Activated naive CD4-positive, alpha-beta T cell treated with anti-CD3 and anti-CD28 coated beads, Interleukin-2, amount 50 U/mL, for 72 hours (primary cell): Measurements from ENCODE around the gene STEAP1B. TPM values are rescaled to one million over a fixed set of nuclear protein-coding genes. Genes with fewer than 3 reads are reported as not detected.
"Not testable (repeated sequence)": the region's sequence is repeated elsewhere in the genome, so short reads cannot be mapped to it uniquely, and the experiment has no call there.

Experiments used
- ATAC-seq, 2 donors: fragments of 150-1000 bp; cut with Tn5 transposase; 2 replicates each; pipeline ENCODE4 v1.10.0; 2021; ENCODE audit warnings: mild to moderate bottlenecking in 2 of 2, moderate library complexity in 2 of 2
- DNase-seq, 2 donors: peaks; one replicate each; pipeline ENCODE4 v3.0.0; 2021 to 2022; ENCODE audit warnings: low spot score in 2 of 2
- H3K27ac Mint-ChIP-seq, 2 donors: one replicate each; pipeline ENCODE4 v1.8.0; 2022; ENCODE audit warnings: mild to moderate bottlenecking in 2 of 2, mixed read lengths in 2 of 2
- H3K36me3 Mint-ChIP-seq, 2 donors: one replicate each; pipeline ENCODE4 v1.8.0; 2022; ENCODE audit warnings: mixed read lengths in 2 of 2
- H3K9me3 Mint-ChIP-seq, 2 donors: one replicate each; pipeline ENCODE4 v1.8.0; 2022; ENCODE audit warnings: mixed read lengths in 2 of 2
- total RNA-seq, 2 donors: library from RNA; stranded (reverse); gene quantifications; one replicate each; pipeline ENCODE4 v1.2.3, GENCODE V29; 2022

STEAP1B gene
- total RNA-seq, 2 donors from 2014 or later, result not detected

DNA sequence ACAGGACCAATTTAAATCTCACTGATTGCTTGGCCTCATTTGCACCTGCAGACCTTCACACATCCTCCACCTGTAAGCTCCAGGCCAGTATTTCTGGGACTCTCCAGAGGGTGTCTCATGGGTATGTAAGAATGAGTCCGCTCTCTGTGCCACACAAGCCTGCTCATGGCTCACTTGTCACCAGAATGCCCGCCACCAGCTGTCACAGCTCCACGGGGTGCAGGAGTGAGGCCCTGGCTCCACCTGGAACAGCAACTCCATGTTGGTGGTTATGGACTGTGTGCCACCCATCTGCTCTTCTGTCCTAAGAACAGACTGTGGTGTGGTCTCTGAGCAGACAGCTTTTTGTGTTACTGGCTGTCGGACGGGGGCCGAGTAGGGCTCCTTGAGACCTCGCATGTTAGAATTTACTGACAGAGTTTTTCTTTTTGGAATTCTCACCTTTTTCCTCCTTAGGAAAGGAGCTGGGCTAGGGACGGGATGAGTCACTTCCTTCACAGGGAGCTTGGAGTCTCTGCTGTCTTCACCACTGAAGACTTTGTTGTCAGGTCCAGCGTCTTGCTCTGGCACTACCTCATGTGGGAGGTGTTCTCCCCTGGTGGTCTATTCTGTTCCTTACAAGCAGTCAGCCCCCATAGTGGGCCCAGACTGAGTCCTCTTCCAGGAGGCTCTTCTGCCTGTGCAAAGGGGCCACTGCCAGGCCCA, 6.5 kb upstream of the STEAP1B start:
- not testable (repeated sequence) for H3K27ac Mint-ChIP-seq, H3K9me3 Mint-ChIP-seq, ATAC-seq, DNase-seq, H3K36me3 Mint-ChIP-seq

DNA sequence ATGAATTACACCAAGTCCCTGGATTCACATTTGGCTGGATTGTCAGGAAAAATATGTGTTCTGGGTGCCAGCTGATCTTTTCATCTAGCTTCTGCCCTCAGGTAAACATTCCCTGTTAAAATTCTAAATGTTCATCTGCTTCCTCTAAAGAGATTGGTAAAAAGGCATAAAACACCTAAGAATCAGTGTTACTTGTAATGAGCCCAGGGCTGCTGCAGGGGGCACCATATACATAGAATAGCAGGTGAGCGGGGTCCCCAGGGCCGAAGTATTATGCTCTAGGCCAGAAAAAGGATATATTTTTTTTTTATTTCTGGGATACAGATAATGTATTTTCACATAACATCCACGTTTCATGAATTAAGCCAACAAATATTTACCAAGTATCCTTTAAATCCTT, 4.5 kb upstream of the STEAP1B start:
- ATAC-seq, DNase-seq, H3K9me3 Mint-ChIP-seq, H3K27ac Mint-ChIP-seq, H3K36me3 Mint-ChIP-seq: not testable (repeated sequence)

DNA sequence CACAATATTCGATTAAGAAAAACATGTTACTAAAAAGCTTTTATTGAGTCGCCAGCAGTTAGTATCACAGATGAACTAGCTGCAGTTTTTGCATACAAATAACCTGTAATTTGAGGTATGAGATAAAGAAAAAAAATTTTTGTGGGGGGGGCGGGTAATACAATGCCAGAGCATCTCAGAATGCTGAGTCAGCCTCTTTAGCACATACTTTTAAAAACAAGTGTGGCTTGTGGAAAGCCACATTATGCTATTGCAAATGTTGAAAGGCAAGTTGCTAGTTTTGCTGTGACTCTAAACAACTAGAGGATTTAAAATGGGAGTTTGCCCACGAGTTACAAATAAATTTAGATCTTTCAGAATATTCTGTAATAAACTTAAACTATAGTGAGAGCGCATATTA, 2.1 kb upstream of the STEAP1B start:
- not testable (repeated sequence) for ATAC-seq, H3K36me3 Mint-ChIP-seq, DNase-seq, H3K27ac Mint-ChIP-seq, H3K9me3 Mint-ChIP-seq

DNA sequence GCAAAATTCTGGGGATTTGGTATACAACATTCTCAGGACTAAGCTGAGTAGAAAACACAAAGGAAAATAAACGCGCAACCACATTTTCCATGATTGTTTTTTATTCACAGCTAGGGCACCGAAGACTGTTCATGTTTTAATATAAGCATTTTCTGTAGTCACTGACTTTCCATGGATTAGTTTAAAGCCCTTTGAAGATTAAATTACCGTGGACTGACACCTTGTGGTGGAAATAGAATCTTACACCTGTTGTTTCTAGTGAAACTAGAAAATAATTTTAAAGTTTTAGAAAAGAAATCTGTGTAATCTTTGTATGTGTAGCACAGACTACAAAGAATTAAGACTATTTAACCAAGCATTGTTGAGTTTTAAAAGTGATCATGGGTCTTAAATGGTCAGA, 1.3 kb upstream of the STEAP1B start:
- DNase-seq, H3K27ac Mint-ChIP-seq, ATAC-seq, H3K36me3 Mint-ChIP-seq, H3K9me3 Mint-ChIP-seq: not testable (repeated sequence)

DNA sequence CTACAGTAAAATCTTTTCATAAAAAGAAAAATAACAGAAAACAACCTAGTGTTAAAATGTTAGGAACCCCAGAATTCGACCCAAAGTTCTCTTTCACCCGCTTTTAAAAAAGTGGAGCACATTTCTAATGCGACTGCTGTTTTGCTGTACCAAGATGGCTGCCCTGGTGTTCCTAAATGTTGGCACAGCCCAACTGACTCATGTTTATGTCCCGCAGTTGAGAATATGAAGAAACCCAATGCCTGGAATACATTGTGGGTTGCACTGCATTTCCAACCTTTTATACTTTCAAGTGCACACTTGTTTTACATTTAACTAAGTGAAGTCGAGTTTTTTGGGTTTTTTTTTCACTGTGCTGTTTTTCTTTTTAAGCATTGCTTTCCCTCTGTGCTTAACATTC, 944 bp downstream of the STEAP1B start:
- no peaks in the 10 kb centered on the region for H3K9me3 Mint-ChIP-seq
- no peaks in the 10 kb centered on the region for H3K36me3 Mint-ChIP-seq
- DNase-seq (no peak), ATAC-seq (no peak)
- H3K27ac Mint-ChIP-seq, result no peak overlapping the region

DNA sequence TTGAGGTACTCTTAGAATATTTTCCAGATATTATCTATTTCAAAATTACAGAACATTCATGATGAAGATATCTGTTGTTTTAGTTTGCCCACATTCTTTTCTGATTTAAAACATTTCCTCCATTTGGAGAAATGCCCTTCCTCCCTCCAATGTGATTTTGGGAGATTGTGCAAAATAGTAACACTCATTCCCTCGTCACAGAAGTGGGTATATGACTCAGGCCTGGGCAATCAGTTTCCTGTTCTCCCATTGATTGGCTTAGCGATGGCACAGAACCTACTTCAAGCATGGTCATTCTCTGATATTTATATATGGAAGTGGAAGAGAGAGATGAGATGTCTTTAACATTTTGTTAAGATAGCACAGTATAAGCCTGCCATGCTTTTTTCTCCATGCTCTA, 3.1 kb downstream of the STEAP1B start:
- not testable (repeated sequence) for H3K36me3 Mint-ChIP-seq

DNA sequence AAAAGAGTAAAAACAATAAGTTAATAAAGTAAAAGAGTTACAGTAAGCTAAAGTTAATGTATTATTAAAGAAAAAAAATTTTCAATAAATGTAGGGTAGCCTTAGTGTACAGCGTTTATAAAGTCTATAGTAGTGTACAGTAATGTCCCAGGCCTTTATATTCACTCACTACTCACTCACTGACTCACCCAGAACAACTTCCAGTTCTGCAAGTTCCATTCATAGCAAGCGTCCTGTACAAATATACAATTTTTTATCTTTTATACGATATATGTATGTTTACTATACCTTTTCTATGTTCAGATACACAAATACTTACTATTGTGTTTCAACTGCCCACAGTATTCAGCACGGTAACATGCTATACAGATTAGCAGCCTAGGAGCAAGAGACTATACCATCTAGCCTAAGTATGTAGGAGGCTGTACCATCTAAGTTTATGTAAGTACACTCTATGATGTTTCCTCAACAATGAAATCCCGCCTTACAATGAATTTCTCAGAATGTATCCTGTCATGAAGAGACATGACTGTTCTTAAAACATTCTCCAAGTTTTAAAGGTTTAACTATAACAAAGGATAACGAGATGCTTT, 3.6 kb downstream of the STEAP1B start:
- H3K9me3 Mint-ChIP-seq, H3K27ac Mint-ChIP-seq, ATAC-seq, H3K36me3 Mint-ChIP-seq, DNase-seq: not testable (repeated sequence)

More for the DNA sequence above, 3.1 kb downstream of the STEAP1B start:
- H3K27ac Mint-ChIP-seq, H3K9me3 Mint-ChIP-seq, ATAC-seq, DNase-seq: not testable (repeated sequence)

DNA sequence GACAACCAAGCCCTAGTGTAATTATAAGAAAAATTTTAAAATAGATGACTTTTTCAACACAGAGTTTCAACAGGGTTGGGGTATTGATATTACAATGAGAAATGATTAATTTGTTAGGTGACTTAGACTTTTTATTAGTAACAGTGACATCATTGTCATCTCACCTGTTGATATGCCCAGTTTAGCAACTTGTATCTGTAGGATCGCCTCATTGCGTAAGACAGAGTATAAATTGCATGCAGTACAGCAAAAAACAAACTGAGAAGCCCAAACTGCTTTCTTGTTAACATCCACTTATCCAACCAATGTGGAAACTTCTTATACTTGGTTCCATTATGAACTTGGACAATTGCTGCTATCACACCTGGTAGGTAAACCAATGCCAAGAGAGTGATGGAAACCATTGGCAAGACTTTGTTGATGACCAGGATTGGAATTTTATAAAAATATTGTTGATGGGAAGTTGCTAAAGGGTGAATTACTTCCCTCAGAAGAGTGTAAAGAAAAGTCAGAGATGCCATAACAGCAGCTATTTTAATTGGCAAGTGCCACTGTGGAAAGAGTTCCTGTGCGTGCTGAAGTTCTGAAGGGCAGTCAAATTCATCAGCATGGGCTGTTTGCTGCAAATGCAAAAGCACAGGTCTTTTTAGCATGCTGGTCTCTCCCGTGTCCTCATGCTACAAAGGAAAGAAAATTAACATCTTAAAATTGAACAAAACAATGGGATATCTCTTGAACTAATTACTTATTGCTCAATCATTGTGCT, 6.6 kb downstream of the STEAP1B start:
- H3K9me3 Mint-ChIP-seq, H3K36me3 Mint-ChIP-seq: not testable (repeated sequence)

DNA sequence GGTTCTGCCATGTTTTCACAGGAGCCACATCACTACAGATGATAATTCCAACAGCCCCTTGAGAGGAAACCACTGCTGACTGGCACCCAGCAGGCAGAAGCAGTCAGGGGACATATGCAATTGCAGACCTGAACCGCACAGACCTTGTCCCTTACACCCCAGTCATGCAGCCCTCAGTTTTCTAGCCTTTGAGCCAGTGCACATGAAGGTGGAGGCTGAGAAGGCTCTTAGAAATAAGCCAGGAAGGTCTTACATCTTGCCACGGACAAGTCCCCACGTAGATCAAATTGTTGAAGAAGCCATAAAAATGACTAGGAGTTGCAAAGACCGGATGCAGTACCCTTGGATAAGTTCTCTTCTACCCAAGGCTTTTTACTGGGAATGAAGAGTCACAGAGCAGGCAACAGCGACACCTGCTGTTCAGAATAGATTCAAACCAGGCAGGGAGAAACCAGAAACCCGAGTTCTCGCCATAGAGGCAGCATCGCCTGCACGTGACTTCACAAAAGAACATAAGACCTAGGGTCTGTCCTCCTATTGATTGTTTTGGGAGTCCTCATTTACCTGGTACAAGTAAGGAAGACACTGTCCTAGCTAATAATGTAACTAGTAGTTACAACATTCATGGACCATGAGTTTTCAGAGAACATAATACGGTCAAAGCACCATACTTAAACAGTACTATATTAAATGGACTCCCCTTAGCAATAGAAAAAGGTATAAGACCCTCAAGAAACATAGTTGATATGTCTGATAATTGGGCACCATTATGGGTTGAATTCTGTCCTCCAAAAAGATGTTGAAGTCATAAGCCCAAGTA, 11.1 kb downstream of the STEAP1B start:
- Mint-ChIP-seq H3K9me3 (no peaks in the 10 kb centered on the region), H3K36me3 (no peaks in the 10 kb centered on the region), H3K27ac (peak overlapping the region in 1 of 2 donors; percentile 9)
- DNase-seq (peak in 1 of 2 donors; percentile 68), ATAC-seq (peak; percentile 61 to 72)

More for the DNA sequence above, 6.6 kb downstream of the STEAP1B start:
- H3K27ac Mint-ChIP-seq, DNase-seq, ATAC-seq: not testable (repeated sequence)

DNA sequence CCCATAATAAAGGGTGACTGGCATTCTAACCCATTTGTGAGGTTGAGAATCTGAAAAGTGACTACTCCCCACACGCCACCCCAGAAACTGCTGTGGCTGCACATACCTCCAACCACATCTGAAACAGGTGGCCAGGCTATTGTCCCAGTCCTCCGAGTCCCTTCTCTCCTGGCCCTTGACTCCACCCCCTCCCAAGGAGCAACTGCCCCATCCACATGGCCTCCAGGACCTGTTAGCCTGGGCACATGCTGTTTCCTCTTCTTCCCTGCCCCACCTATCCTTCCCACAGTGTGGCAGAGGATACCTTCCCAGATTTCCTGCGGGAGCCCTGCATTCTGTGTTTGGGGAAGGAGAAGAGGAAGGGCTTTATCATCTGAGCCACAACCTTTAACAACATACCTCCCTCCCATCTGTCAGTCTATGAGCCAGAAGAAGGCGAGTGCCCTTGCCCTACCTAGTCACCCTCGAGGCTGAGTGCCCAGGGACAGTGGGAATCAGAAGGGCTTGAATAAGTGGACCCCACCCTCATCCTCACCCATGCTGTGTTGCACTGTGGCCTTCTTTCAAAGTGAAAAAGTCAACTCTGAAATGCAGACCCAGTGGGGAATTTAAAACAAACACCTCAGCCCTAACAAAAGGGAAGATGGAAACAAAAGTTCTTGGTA, 11.9 kb downstream of the STEAP1B start:
- ATAC-seq, result no peak
- Mint-ChIP-seq H3K9me3 (no peaks in the 10 kb centered on the region), H3K36me3 (no peaks in the 10 kb centered on the region), H3K27ac (no peak overlapping the region)
- DNase-seq, result no peak

DNA sequence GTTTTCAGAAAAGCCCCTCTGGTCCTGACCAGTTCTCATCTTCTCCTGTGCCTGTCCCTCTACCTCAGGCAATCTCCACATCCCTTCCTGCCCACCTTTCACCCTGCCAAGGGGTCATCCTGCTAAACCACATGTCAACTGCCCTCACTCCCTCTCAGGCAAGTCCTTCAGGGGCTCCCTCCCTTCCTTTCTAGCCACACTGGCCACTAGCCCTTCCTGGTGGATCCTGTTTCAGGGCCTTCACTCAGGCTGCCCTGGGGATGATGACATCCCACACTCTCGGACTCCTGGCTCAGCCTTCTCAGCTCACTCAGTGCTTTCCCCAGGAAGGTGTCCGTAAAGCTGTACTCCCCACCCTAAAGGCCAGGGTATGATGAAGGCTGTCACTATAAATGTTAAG, 13.4 kb downstream of the STEAP1B start:
- Mint-ChIP-seq H3K27ac (peak overlapping the region in 1 of 2 donors; percentile 32), H3K9me3 (no peaks in the 10 kb centered on the region), H3K36me3 (no peaks in the 10 kb centered on the region)
- ATAC-seq, result no peak
- no peak for DNase-seq

DNA sequence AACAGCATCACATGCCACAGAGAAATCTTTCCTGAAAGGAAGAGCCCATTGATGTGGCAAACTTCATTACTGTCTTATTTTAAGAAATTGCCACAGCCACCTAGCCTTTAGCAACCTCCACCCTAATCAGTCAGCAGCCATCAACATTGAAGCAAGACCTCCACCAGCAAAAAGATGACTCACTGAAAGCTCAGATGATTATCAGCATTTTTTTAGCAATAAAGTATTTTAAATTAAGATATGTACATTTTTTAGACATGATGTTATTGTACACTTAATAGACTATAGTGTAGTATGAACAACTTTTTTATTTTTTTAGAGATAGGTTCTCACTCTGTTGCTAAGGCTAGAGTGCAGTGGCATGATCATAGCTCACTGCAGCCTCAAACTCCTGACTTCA, 14.8 kb downstream of the STEAP1B start:
- H3K36me3 Mint-ChIP-seq, result no peaks in the 10 kb centered on the region
- no peaks in the 10 kb centered on the region for H3K9me3 Mint-ChIP-seq
- no peak overlapping the region for H3K27ac Mint-ChIP-seq
- DNase-seq, result no peak
- ATAC-seq, result no peak

DNA sequence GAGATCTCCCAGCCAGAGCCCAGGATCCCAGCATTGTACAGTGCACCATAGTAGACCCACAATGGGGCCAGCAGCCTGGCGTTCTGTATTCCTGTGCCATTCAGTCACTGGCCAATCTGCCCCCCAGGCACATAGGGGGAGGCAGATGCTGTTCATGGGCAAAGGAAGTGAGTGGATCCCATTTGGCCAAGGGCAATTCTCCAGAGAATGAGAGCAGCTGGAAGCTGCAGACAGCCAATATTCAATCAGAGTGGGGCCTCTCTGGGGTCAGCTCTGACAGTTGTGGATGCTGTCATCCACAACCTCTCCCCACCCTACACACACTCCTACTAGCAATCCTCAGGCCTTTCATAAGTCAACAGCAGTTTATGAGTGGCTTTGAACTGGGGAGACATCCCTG, 17.5 kb downstream of the STEAP1B start:
- H3K9me3 Mint-ChIP-seq, result no peaks in the 10 kb centered on the region
- DNase-seq (no peak), ATAC-seq (no peak)
- H3K36me3 Mint-ChIP-seq, result no peaks in the 10 kb centered on the region
- no peak overlapping the region for H3K27ac Mint-ChIP-seq

DNA sequence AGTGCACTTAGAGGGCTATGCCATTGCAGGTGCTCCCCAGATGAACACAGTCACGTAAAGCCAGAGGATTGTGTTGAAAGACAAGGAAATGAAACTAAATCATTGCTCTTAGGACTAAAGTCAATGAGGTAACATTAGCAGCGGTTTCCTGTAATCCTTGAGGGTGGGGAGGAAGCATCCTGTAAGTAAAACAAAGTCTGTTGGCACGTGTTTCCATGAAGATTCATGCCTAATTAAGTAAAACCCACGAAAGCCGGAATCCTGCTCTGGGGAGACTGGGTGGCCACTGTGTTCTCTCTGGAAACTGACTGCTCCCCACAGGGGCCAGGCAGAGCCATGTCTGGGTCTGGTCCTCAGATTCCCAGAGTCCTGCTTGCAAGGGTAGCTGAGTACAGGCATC, 18.3 kb downstream of the STEAP1B start:
- DNase-seq (no peak), ATAC-seq (peak in 1 of 2 donors; percentile 26)

DNA sequence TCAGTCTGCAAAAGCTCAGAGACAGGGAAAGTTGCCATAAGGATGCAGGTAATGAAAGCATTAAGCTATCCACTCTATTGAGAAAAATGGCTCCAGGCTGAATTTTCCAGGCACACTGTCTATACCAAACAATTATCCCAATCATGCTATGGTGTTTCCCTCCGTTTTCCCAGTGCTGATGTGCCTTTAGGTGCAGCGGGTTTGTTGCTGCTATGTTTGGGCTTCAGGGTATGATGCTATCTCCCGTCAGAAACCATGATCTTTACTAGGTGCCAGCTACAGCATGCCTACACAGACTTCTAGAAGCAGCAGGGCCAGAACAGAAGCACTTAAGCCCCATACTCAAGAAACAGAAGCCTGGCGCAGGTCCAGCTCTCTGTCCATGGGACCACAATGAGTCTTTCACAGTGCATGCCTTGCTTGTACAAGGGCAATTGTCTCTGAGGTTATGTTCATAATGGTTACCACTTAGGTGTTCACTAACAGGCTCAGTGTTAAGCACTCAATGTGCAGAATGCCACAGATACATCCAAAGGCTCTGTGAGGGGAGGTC, 19.4 kb downstream of the STEAP1B start:
- ATAC-seq (no peak), DNase-seq (no peak)
- Mint-ChIP-seq H3K36me3 (no peaks in the 10 kb centered on the region), H3K27ac (no peak overlapping the region), H3K9me3 (no peaks in the 10 kb centered on the region)

More for the DNA sequence above, 18.3 kb downstream of the STEAP1B start:
- no peaks in the 10 kb centered on the region for H3K9me3 Mint-ChIP-seq
- no peaks in the 10 kb centered on the region for H3K36me3 Mint-ChIP-seq
- H3K27ac Mint-ChIP-seq, result no peak overlapping the region

DNA sequence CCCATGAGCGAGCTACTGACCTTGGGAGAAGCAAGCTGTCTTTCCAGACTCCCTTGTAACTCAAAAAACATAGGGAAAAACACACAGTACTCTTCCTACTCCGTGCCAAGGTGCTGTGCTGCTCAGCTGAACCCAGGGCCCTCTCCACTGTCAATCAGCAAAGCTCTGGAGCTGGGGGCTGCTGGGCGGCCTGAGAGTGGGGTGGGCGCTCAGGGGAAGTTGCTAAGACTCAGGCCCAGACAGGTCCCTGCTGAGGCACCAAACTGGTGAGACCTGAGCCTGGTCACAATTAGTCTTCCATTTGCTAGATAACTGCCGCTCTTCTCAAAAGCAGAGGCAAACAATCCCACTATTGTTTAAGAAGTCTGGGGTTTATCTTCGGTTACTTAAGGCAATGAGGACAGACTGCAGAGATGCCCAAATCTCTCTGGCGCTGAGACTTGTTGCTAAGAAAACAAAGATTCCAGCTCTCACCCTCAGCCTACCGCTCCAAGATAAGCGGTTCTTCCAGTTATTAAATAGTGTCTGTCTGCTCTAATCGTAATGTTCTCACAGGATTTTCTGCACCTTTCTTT, 22.0 kb downstream of the STEAP1B start:
- ATAC-seq, result no peak
- H3K9me3 Mint-ChIP-seq, result no peaks in the 10 kb centered on the region
- H3K36me3 Mint-ChIP-seq, result no peaks in the 10 kb centered on the region
- no peak for DNase-seq
- no peak overlapping the region for H3K27ac Mint-ChIP-seq
